Measurements from ENCODE around the gene KHNYN. TPM values are rescaled to one million over a fixed set of nuclear protein-coding genes. Genes with fewer than 3 reads are reported as not detected.

Gene KHNYN
- total and polyA plus RNA-seq, 2 experiments from 2014 or later: 2.7 to 28.1 TPM

DNA sequence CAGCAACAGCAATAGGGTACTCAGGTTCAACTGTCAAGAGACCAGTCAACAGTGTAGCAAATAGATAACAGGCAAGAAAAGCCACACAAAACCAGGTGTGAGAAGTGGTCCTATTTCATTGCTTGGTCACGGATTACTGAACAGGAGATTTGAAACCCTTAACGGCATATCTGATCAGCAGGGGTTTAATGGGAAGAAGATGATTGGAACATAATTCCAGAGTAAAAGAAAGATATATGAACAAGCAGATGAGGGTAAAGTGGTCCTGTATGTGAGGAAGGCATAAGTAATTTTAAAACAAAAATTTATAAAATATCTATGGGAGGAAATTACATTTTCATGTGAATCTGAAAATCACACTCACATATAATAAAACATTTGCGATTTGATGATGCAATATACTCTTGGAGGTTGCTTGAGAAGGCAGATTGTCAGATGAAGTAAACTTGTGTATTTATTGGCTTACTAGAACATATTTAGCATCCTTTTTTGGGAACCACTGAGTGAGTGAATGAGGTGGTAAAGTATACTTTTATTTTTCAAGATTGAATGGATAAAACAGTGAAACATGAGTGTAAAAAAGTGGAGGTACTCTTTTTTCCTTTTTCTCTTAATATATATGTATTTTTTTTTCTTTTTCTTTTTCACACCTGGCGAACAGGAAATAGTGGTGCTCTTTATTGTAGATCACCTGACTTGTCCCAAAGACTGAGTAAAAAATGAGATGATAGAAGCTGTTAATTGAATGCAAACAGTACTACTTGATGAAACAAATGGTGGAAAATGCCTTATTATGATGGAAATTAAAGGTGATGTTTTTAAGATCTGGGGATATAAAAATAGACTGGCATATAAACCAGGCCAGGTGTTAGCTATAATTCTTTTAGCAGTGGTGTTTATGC lies 34.4 kb downstream of the KHNYN start:
- H3K4me2 ChIP-seq: no peak overlapping the region
- Mint-ChIP-seq H3K36me3 (ENCODE audit: low read depth) (no peaks in the 10 kb centered on the region; the same call in 2 of the 3 replicates), H3K27ac (no peak overlapping the region), H3K9me3 (no peaks in the 10 kb centered on the region; the same call in 2 of the 3 replicates), H3K27me3 (ENCODE audit: insufficient read depth, low read depth, poor library complexity) (no peaks in the 10 kb centered on the region), H3K4me1 (peaks cover 3% of the 10 kb centered on the region; the same call in 1 of the 3 replicates), H3K4me3 (no peak overlapping the region)
- no peak overlapping the region for H3K4me3 ChIP-seq
- no peaks in the 10 kb centered on the region for H3K27me3 ChIP-seq (ENCODE audit: insufficient read depth)
- H2AFZ ChIP-seq: no peak overlapping the region
- no peak overlapping the region for H3K27ac ChIP-seq (ENCODE audit: low read depth)
- H3K9me2 ChIP-seq (ENCODE audit: insufficient read depth): no peaks in the 10 kb centered on the region
- TF ChIP-seq CTCF (conservative IDR thresholded peaks at IDR 0.05; ENCODE audit: low read depth in 2 of 2) (no peak), ZNF331 (CRISPR knock-in tag; IDR thresholded peaks at IDR 0.05; ENCODE audit: low read depth) (no peak), EZH2phosphoT487 (IDR thresholded peaks at IDR 0.05; ENCODE audit: unreplicated experiment) (no peak), ZNF114 (CRISPR knock-in tag; IDR thresholded peaks at IDR 0.05) (no peak), REST (IDR thresholded peaks at IDR 0.05; ENCODE audit: unreplicated experiment) (no peak), CREB1 (CRISPR knock-in tag; IDR thresholded peaks at IDR 0.05; ENCODE audit: low read depth) (no peak), JUNB (IDR thresholded peaks at IDR 0.05; ENCODE audit: unreplicated experiment) (no peak), POLR2AphosphoS5 (IDR thresholded peaks at IDR 0.05; ENCODE audit: low read depth) (no peak), EZH2 (IDR thresholded peaks at IDR 0.05; ENCODE audit: low read depth, unreplicated experiment) (no peak), NANOG (IDR thresholded peaks at IDR 0.05; ENCODE audit: borderline replicate concordance) (no peak), STAT1 (IDR thresholded peaks at IDR 0.05; ENCODE audit: unreplicated experiment) (no peak), ETS1 (IDR thresholded peaks at IDR 0.05) (no peak)
- TF ChIP-seq, protein P1, sequence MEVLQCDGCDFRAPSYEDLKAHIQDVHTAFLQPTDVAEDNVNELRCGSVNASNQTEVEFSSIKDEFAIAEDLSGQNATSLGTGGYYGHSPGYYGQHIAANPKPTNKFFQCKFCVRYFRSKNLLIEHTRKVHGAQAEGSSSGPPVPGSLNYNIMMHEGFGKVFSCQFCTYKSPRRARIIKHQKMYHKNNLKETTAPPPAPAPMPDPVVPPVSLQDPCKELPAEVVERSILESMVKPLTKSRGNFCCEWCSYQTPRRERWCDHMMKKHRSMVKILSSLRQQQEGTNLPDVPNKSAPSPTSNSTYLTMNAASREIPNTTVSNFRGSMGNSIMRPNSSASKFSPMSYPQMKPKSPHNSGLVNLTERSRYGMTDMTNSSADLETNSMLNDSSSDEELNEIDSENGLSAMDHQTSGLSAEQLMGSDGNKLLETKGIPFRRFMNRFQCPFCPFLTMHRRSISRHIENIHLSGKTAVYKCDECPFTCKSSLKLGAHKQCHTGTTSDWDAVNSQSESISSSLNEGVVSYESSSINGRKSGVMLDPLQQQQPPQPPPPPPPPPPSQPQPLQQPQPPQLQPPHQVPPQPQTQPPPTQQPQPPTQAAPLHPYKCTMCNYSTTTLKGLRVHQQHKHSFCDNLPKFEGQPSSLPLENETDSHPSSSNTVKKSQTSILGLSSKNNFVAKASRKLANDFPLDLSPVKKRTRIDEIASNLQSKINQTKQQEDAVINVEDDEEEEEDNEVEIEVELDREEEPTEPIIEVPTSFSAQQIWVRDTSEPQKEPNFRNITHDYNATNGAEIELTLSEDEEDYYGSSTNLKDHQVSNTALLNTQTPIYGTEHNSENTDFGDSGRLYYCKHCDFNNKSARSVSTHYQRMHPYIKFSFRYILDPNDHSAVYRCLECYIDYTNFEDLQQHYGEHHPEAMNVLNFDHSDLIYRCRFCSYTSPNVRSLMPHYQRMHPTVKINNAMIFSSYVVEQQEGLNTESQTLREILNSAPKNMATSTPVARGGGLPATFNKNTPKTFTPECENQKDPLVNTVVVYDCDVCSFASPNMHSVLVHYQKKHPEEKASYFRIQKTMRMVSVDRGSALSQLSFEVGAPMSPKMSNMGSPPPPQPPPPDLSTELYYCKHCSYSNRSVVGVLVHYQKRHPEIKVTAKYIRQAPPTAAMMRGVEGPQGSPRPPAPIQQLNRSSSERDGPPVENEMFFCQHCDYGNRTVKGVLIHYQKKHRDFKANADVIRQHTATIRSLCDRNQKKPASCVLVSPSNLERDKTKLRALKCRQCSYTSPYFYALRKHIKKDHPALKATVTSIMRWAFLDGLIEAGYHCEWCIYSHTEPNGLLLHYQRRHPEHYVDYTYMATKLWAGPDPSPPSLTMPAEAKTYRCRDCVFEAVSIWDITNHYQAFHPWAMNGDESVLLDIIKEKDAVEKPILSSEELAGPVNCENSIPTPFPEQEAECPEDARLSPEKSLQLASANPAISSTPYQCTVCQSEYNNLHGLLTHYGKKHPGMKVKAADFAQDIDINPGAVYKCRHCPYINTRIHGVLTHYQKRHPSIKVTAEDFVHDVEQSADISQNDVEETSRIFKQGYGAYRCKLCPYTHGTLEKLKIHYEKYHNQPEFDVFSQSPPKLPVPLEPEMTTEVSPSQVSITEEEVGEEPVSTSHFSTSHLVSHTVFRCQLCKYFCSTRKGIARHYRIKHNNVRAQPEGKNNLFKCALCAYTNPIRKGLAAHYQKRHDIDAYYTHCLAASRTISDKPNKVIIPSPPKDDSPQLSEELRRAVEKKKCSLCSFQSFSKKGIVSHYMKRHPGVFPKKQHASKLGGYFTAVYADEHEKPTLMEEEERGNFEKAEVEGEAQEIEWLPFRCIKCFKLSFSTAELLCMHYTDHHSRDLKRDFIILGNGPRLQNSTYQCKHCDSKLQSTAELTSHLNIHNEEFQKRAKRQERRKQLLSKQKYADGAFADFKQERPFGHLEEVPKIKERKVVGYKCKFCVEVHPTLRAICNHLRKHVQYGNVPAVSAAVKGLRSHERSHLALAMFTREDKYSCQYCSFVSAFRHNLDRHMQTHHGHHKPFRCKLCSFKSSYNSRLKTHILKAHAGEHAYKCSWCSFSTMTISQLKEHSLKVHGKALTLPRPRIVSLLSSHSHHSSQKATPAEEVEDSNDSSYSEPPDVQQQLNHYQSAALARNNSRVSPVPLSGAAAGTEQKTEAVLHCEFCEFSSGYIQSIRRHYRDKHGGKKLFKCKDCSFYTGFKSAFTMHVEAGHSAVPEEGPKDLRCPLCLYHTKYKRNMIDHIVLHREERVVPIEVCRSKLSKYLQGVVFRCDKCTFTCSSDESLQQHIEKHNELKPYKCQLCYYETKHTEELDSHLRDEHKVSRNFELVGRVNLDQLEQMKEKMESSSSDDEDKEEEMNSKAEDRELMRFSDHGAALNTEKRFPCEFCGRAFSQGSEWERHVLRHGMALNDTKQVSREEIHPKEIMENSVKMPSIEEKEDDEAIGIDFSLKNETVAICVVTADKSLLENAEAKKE (CRISPR knock-in tag; IDR thresholded peaks at IDR 0.05): no peak
- no peaks in the 10 kb centered on the region for H3K4me1 ChIP-seq (ENCODE audit: insufficient read depth)
- no peaks in the 10 kb centered on the region for H3F3A ChIP-seq (replicated peaks; ENCODE audit: low read depth)
- ATAC-seq (no peak), DNase-seq (ENCODE audit: low spot score) (no peak)
- no peaks in the 10 kb centered on the region for H4K20me1 ChIP-seq (replicated peaks; ENCODE audit: insufficient read depth)
- no peaks in the 10 kb centered on the region for H3K79me2 ChIP-seq (replicated peaks; ENCODE audit: insufficient read depth)
- no peaks in the 10 kb centered on the region for H3K36me3 ChIP-seq (ENCODE audit: insufficient read depth)
